ENCODE data around the gene KSR2.
"Not testable (repeated sequence)": the region's sequence is repeated elsewhere in the genome, so short reads cannot be mapped to it uniquely, and the experiment has no call there.

Gene KSR2

GRCh38 chr12:117968826-117969659 is at the start of gene KSR2:
TSS of gene KSR2 (minus strand) at chr12:117968990. CDS start at chr12:117968255, 735 bp downstream.
- peak; percentile 88 to 97 for DNase-seq

- DNase-seq, result no peak
Measured at GRCh38 chr12:118017926-118018325, 49.1 kb upstream of the KSR2 start.

- peak; percentile 98 for DNase-seq
Measured at GRCh38 chr12:118016424-118017264, 47.9 kb upstream of the KSR2 start, which contains the start of gene RFC5. TSS of gene RFC5 (plus strand) at chr12:118016703. CDS start at chr12:118016828, 125 bp downstream.

GRCh38 chr12:118015944-118016343 is 47.2 kb upstream of the KSR2 start:
- DNase-seq, result no peak

- no peak for DNase-seq
Measured at GRCh38 chr12:118015306-118015705, 46.5 kb upstream of the KSR2 start.

GRCh38 chr12:118013283-118013682 is 44.5 kb upstream of the KSR2 start:
- no peak for DNase-seq

- no peak for DNase-seq
Measured at GRCh38 chr12:118011961-118012360, 43.2 kb upstream of the KSR2 start.

- DNase-seq, result no peak
Measured at GRCh38 chr12:118011377-118011776, 42.6 kb upstream of the KSR2 start.

- no peak for DNase-seq
Measured at GRCh38 chr12:118010903-118011302, 42.1 kb upstream of the KSR2 start.

- DNase-seq, result not testable (repeated sequence)
Measured at GRCh38 chr12:117999806-118000205, 31.0 kb upstream of the KSR2 start.

- DNase-seq, result no peak
Measured at GRCh38 chr12:117998719-117999118, 29.9 kb upstream of the KSR2 start.

- DNase-seq, result no peak
Measured at GRCh38 chr12:117994551-117995438, 26.0 kb upstream of the KSR2 start.

GRCh38 chr12:117986705-117987469 is 18.1 kb upstream of the KSR2 start:
- no peak for DNase-seq

- DNase-seq, result no peak
Measured at GRCh38 chr12:117985182-117985581, 16.4 kb upstream of the KSR2 start.

GRCh38 chr12:117981267-117981666 is 12.5 kb upstream of the KSR2 start:
- no peak for DNase-seq

GRCh38 chr12:117980616-117981015 is 11.8 kb upstream of the KSR2 start:
- DNase-seq, result no peak

GRCh38 chr12:117977373-117977772 is 8.6 kb upstream of the KSR2 start:
- DNase-seq, result no peak

GRCh38 chr12:117975006-117975405 is 6.2 kb upstream of the KSR2 start:
- no peak for DNase-seq

GRCh38 chr12:117972301-117972700 is 3.5 kb upstream of the KSR2 start:
- no peak for DNase-seq

GRCh38 chr12:117970334-117970733 is 1.5 kb upstream of the KSR2 start:
- no peak for DNase-seq

- no peak for DNase-seq
Measured at GRCh38 chr12:117968151-117968789, 520 bp downstream of the KSR2 start.
